VCaP (cell line): ENCODE measurements around the gene SCN7A.

Experiments used
- H3K27ac ChIP-seq: fragments of 450-650 bp; 2 replicates; pipeline ENCODE4 v1.5.1; 2017
- TF ChIP-seq, protein P1 (sequence below): fragments of 450-650 bp; conservative IDR thresholded peaks from 2 replicates; pipeline ENCODE4 v1.5.1; 2017; ENCODE audit warnings: mild to moderate bottlenecking, moderate library complexity

Gene SCN7A

DNA sequence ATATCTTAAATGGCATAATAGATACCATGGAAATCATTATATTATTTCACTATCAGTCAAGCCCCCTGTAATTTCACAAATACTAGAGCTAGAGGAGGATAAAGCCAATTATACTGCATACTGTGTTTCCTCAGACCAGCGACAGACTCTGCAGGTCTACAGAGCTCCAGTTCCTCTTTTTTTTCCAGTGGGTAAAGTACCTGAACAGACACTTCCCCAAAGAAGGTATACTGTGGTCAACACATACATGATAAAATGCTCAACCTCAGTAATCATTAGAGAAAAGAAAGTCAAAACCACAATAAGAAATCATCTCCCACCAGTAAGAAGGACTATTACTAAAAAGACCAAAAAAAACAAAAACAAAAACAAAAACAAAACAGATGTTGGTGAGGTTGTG is 44.6 kb downstream of the SCN7A start:
- TF ChIP-seq, protein P1, sequence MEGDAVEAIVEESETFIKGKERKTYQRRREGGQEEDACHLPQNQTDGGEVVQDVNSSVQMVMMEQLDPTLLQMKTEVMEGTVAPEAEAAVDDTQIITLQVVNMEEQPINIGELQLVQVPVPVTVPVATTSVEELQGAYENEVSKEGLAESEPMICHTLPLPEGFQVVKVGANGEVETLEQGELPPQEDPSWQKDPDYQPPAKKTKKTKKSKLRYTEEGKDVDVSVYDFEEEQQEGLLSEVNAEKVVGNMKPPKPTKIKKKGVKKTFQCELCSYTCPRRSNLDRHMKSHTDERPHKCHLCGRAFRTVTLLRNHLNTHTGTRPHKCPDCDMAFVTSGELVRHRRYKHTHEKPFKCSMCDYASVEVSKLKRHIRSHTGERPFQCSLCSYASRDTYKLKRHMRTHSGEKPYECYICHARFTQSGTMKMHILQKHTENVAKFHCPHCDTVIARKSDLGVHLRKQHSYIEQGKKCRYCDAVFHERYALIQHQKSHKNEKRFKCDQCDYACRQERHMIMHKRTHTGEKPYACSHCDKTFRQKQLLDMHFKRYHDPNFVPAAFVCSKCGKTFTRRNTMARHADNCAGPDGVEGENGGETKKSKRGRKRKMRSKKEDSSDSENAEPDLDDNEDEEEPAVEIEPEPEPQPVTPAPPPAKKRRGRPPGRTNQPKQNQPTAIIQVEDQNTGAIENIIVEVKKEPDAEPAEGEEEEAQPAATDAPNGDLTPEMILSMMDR, result no peak

DNA sequence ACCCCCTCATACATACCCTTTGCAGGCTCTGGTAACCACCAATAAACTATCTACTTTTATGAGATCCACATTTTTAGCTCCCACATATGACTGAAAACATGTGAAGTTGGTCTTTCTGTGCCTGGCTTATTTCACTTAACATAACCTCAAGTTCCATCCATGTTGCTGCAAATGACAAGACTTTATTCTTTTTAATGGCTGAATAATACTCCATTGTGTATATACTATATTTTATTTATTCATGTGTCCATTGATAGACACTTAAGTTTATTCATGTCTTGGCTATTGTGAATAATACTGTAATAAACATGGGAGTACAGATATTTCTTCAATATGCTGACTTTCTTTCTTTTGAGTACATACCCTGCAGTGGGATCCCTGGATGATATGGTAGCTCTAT is 45.9 kb downstream of the SCN7A start:
- TF ChIP-seq, protein P1, result no peak
- H3K27ac ChIP-seq, result no peak overlapping the region

More for the DNA sequence above, 44.6 kb downstream of the SCN7A start:
- H3K27ac ChIP-seq, result no peak overlapping the region

DNA sequence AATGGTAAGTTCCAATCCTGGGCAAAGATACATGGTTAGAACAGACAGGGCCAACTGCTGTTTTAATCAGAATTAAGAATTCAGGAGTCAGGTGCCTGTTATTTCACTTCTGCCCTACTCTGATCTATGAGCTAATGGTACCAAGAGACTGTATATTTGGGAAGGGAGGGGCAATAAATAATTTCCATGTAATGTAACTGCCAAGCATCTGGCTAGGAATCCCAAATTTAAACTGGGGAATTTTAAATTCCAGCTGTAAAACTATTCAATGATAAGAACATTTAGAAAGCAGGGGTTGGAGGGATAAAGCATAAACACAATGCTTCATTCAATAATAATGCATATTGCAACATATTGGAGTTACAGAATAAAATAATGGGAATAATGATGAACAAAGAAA is 49.7 kb downstream of the SCN7A start:
- H3K27ac ChIP-seq, result no peak overlapping the region
- TF ChIP-seq, protein P1, result no peak

DNA sequence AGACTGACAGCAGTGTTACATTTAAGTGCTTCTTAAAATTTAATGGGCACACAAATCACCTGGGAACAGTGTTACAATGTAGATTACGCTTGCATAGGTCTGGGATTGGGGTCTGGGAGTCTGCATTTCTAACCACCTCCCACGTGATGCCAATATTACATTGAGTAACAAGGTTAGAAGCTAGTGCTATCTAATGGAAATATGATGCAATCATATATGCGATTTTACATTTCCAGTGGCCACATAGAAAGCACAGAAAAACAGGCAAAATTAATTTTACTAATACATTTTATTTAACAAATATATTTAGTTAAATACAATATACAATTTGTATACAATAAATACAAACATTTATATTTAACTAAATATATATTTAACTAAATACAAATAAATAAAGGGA is 53.7 kb downstream of the SCN7A start:
- TF ChIP-seq, protein P1, result no peak
- H3K27ac ChIP-seq, result no peak overlapping the region

DNA sequence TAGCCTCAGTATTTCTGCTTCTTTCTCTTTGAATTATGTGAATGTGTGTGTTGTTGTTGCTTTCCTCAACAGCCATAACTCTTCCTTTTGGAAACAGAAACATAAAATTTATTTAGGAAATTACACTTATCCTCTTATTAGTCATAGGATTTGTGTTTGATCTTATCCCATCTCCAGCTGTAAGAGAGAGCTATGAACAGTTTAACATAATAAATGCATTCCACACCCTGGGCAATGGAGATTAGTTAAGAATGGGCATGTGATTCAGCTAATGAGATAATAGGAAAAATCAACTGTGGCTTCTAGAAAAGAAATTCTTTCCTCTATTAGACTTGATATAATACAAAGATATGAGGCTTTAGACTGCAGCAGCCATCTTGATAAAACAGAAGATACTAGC is 55.0 kb downstream of the SCN7A start:
- TF ChIP-seq, protein P1, result no peak
- no peak overlapping the region for H3K27ac ChIP-seq

DNA sequence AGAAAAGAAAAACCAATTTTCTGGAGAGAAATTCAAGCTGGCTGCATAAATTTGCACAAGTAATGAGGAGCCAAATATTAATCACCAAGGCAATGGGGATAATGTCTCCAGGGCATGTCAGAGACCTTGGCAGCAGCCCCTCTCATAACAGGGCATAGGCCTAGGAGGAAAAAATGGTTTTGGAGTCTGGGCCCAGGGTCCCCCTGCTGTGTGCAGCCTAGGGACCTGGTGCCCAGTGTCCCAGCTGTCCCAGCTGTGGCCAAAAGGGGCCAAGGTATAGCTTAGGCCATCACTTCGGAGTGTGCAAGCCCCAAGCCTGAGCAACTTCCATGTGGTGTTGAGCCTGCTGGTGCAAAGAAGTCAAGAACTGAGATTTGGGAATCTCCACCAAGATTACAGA is 57.1 kb downstream of the SCN7A start:
- H3K27ac ChIP-seq, result no peak overlapping the region
- TF ChIP-seq, protein P1, result no peak

DNA sequence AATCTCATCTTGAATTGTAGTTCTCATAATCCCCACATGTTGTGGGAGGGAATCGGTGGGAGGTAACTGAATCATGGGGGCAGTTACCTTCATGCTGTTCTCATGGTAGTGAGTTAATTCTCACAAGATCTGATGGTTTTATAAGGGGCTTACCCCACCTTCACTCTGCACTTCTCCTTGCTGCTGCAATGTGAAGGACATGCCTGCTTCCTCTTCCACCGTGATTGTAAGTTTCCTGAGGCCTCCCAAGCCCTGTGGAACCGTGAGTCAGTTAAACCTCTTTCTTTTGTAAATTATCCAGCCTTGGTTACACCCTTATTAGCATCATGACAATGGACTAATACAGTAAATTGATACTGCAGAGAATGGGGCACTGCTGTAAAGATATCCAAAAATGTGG is 57.9 kb downstream of the SCN7A start:
- no peak overlapping the region for H3K27ac ChIP-seq
- TF ChIP-seq, protein P1, result no peak

DNA sequence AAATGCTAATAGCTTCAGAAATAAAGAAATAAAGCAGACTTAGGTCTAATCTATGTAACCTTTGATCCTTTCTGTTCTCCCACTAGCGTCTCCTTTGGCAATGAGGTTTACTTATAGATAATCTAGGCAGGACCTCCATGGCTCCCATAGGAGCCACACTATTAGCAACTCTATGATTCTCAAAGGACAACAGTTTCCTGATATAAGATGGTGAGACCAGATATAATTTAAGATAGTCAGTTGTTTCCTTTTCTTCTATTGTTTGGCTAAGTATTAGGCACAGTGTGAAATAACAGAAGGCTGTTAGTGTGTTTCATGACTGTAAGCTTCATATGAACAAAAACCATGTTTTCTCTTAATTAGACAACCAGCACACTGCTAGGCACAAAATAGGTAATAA is 59.6 kb downstream of the SCN7A start:
- H3K27ac ChIP-seq, result no peak overlapping the region
- TF ChIP-seq, protein P1, result no peak
